IPS-18c (cell line): Measurements from ENCODE around the gene SLC25A17.
"Not testable (repeated sequence)": the region's sequence is repeated elsewhere in the genome, so short reads cannot be mapped to it uniquely, and the experiment has no call there.

ENCODE experiments used
- H3K4me3 ChIP-seq: 2 replicates; pipeline ENCODE4 v1.7.0; 2013; ENCODE audit warnings: low read depth, mild to moderate bottlenecking, low read length, moderate library complexity; ENCODE audit not compliant: insufficient read depth
- H3K9me3 ChIP-seq: one replicate; pipeline ENCODE4 v1.6.1; 2013; ENCODE audit warnings: mild to moderate bottlenecking, low read length, moderate library complexity; ENCODE audit not compliant: control insufficient read depth, insufficient read depth

Gene SLC25A17

DNA sequence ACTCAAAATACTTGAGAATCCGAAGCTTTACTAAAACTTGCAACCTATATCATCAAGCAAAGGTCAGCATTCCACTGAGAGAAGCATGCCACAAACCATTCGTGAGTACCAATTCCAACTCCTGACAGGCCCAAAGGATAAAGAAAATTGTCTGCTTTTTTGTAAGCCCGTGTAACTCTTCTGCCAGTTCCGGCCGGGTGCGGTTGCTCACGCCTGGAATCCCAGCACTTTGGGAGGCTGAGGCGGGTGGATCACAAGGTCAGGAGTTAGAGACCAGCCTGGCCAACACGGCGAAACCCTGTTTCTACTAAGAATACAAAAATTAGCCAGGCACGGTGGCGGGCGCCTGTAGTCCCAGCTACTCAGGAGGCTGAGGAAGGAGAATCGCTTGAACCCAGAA is 37.4 kb downstream of the SLC25A17 start:
- H3K4me3 ChIP-seq, H3K9me3 ChIP-seq: not testable (repeated sequence)

DNA sequence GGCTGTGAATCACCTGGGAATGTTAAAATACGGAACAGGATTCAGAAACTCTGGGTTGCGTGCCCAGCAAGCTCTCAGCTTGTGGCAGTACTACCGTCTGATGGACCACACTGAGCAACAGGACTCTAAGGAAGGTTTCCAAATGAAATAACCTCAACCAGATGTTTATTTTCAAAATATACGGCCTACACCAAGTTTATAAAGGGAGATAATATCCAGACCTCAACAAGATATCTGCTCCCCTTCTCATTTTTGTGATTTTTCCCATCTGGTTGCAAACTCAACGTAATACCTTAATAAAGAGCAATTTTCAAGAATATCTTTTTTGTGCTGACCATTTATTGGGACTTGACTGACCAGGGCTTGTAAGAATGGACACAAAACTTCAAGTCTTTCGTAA is 49.4 kb downstream of the SLC25A17 start:
- H3K9me3 ChIP-seq, result no peaks in the 10 kb centered on the region

DNA sequence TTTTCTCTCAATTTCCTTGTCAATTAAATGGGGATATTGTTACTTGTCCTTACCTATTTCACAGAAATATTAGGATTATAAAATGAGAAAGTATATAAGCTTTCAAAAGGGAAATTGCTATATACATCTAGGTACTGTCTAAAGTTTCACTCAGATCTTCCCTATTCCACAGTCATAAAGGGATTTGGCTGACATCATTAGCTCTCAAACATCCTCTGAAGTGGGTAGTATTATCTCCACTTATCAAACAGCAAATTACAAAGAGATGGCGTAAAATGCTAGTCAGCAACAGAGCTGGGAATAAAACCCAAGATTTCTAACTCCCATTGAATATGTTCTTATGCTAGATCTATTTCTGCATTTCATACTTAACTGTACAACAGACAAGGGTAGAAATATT is 50.9 kb downstream of the SLC25A17 start:
- no peak overlapping the region for H3K4me3 ChIP-seq
- H3K9me3 ChIP-seq, result no peaks in the 10 kb centered on the region

More for the DNA sequence above, 49.4 kb downstream of the SLC25A17 start:
- H3K4me3 ChIP-seq, result no peak overlapping the region

DNA sequence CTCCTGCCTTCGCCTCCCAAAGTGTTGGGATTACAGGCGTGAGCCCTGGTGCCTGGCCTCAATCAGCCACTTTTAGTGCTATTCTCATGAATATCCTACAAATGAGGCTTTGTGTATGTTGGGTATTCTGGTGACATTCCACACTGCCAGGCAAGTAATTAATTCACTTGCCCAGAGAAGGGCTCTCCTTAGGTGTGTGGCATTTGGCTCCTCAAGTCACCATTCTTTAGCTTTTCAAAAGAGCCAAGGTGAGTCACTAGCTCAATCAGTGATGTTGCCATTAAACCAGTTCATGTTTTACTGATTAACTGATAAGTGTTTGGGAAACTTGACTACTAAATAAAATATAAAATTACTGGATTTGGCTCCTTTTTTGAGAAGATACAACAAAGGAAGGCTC is 52.2 kb downstream of the SLC25A17 start:
- H3K9me3 ChIP-seq, result no peaks in the 10 kb centered on the region
- H3K4me3 ChIP-seq, result no peak overlapping the region

DNA sequence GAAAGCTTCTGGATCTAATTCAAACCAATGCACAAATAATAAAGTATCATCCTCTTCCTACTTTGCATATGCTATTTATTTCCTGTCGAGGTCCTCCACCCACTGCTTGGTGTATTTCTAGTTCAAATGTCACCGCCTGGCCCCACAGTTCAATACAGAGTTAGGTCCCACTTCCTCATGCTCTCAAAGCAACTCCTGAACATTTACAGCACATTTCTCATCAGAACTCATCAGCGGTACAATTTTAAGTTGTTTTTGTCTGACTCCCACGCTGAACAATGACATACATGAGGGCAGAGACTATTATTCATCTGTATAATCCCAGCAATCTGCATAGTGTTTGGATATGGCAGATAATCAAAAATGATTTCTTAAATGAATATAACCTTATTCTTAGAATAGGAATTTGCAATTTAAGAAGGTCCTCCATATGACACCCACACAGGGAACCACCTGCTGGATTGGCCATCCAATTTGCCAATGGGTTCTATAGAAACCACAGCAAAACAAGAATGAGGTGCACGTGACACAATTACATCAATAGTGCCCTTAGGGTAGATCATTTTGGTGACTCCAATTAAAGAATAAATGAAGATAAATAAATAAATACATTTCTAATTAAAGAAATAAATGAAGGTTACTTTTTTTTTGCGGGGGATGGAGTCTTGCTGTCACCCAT is 54.2 kb downstream of the SLC25A17 start:
- Histone ChIP-seq H3K4me3 (no peak overlapping the region), H3K9me3 (no peaks in the 10 kb centered on the region)

DNA sequence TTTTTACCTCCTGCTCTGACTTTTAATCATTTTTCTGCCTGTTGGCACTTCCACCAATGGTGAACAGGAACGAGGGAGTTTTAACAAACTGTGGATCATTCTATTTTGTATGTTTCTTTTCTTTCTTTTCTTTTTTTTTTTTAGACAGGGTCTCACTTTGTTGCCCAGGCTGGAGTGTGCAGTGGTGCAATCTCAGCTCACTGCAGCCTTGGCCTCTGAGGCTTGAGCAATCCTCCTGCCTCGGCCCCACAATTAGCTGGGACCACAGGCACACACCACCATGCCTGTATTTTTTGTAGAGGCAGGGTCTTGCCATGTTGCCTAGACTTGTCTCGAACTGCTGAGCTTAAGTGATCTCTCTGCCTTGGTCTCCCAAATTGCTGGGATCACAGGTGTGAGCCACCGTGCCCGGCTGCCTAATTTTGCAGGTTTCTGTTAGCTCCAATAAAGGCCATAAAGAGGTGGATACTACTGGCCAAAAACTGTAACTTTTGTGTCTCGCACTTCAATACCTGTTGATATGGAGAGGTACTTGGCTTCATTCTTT is 59.8 kb downstream of the SLC25A17 start:
- Histone ChIP-seq H3K4me3 (no peak overlapping the region), H3K9me3 (no peaks in the 10 kb centered on the region)

DNA sequence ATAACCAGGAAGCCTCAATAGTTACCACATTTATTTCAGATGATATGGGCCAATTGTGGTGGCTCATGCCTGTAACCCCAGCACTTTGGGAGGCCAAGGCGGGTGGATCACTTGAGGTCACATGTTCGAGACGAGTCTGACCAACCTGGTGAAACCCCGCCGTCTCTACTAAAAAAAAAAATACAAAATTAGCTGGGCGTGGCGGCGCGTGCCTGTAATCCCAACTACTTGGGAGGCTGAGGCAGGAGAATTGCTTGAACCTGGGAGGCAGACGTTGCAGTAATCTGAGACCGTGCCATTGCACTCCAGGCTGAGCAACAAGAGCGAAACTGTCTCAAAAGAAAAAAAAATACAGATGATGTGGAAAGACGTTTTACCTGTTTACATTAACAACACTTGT is 60.3 kb downstream of the SLC25A17 start:
- not testable (repeated sequence) for H3K9me3 ChIP-seq, H3K4me3 ChIP-seq

DNA sequence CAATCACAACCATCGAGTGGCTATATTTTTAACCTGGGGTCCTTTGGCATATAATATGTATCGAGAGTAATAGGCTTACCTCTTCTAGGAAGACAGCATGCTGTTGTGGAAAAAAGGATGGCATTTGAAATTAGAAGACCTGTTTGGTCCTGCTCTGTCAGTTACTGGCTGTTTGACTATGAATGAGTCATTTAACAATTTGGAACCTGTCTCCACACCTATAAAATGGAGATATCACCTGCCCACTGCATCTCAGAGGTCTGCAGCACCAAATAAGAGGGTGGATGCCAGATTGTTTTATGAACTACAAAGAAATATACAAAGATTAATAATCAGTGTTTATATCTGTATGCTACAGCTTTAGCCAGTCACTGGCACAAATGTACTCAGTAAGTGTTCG is 60.8 kb downstream of the SLC25A17 start:
- H3K4me3 ChIP-seq, result no peak overlapping the region
- no peaks in the 10 kb centered on the region for H3K9me3 ChIP-seq

DNA sequence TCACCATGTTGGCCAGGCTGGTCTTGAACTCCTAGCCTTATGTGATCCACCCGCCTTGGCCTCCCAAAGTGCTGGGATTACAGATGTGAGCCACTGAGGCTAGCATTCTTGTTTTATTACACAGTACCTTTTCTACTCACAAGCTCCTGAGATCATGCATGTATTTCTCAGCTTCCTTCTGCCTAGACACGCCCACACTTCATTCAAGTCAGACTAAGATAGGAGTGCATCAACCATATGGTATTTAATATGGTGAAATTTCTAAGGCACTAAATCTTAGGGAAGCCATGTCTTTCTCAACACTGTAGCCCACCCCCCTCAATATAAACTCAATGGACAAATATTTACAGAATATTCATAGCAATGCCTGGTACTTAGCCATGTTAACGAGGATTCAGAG is 62.1 kb downstream of the SLC25A17 start:
- H3K9me3 ChIP-seq, result no peaks in the 10 kb centered on the region
- H3K4me3 ChIP-seq, result no peak overlapping the region

DNA sequence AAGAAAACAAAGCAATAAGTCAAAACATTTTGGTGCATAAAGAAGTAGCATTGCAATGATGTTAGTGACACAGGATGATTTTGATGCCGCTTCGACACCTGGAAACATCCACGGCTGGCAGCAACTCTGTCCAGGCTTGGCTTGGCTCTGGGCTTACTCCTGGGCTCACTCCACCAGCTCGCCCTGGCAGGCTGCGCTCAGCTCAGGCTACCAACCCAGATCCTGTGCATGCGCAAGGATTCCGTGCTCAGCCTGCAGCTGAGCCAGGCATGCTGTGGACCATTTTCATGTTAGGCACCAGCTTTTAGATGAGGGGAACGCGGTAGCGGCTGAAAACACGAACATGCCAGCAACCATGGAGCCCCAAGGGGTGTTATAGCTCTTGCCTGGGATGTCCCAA is 66.0 kb downstream of the SLC25A17 start:
- peaks cover 4% of the 10 kb centered on the region for H3K9me3 ChIP-seq
- H3K4me3 ChIP-seq, result no peak overlapping the region

DNA sequence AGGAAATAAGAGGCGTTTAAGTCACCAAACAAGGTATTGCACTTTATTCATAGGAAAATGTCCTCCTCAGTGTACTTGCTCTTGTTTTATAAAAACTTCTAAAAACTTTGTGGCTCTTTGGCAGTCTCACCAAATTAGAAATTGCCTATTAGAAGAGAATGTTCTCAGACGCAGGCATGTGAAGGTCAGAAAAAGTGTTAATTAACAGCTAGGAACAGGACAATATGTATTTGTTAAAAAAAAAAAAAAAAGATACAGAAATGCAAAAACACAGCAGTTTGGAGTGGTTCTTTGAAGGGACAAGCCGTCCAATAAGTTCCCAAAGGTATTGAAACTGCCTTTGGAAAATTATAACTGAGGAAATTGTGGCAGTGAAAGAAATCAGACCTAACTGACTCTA is 67.9 kb downstream of the SLC25A17 start:
- H3K4me3 ChIP-seq, result no peak overlapping the region
- peaks cover 8% of the 10 kb centered on the region for H3K9me3 ChIP-seq

DNA sequence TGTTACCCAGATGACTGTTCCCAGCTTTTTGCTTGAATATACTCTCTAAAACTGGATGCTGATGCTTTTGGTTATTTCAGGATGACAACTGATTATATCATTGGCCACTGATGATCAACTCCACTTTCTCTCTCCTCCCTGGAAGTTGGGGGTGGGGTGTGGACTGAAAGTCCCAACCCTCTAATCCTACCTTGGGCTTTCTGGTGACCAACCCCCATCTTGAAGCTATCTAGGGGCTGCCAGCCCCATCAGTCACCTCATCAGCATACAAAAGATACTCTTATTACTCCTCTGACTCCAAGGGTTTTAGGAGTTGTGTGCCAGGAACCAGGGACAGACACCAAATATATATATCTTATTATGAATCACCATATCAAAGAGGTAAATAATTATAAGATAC is 69.3 kb downstream of the SLC25A17 start:
- H3K9me3 ChIP-seq, result peaks cover 8% of the 10 kb centered on the region
- H3K4me3 ChIP-seq, result no peak overlapping the region

DNA sequence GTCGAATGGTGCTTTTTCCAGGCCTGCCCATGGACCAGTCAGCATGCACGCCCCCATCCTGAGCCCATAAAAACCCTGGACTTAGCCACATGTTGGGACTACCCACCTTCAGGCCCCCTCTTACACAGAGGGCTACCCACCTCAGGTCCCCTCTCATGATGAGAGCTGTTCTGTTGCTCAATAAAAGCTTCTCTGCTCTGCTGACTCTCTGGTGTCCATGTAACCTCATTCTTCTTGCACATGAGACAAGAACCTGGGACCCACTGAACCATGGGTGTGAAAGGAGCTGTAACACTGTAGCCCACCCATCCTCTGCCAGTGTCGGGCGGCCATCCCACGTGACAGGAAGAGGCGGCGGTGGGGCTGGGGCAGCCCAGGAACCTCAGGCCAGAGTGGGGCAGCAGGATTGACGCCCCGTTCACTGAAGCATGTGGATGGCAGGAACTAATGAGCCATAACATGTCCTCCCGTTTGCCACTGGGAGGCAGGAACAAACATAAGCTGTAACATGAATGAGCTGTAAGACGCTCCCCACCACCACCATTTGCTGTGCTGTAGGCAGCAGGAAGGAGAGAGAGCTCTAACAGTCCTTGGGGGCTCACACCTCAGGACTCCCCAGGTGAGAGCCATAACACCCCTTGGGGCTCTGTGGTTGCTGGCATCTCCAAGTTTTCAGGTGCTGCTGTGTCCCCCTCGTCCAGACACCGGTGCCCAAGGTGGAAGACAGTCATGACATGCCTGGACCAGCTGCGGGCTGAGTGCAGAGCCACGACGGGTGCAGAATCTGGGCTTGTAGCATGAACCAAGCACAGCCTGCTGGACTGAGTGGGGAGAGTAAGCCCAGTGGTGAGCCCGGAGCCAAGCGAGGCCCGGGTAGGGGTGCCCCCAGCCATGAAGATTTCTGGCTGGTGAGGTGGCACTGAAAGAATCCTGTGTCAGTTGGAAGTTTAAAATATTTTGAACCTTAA is 70.5 kb downstream of the SLC25A17 start:
- Histone ChIP-seq H3K9me3 (peaks cover 8% of the 10 kb centered on the region), H3K4me3 (no peak overlapping the region; the same call in 1 of the 2 replicates)

DNA sequence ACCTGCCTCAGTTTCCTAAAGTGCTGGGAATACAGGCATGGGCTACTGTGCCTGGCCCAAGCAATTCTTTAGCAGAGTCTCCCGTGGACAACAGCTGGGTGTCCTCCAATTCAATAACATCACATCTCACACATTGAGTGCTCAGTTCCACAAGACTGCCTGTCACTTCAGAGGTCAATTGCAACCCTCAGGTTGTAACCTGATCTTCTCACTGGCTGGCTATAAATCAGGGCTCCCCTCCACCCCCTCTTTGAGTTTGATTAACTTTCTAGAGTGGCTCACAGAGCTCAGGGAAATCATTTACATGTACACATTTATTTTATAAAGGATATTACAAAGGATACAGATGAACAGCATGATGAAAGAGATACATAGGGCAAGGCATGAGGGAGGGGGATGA is 71.8 kb downstream of the SLC25A17 start:
- H3K4me3 ChIP-seq, result no peak overlapping the region
- H3K9me3 ChIP-seq, result peaks cover 8% of the 10 kb centered on the region

DNA sequence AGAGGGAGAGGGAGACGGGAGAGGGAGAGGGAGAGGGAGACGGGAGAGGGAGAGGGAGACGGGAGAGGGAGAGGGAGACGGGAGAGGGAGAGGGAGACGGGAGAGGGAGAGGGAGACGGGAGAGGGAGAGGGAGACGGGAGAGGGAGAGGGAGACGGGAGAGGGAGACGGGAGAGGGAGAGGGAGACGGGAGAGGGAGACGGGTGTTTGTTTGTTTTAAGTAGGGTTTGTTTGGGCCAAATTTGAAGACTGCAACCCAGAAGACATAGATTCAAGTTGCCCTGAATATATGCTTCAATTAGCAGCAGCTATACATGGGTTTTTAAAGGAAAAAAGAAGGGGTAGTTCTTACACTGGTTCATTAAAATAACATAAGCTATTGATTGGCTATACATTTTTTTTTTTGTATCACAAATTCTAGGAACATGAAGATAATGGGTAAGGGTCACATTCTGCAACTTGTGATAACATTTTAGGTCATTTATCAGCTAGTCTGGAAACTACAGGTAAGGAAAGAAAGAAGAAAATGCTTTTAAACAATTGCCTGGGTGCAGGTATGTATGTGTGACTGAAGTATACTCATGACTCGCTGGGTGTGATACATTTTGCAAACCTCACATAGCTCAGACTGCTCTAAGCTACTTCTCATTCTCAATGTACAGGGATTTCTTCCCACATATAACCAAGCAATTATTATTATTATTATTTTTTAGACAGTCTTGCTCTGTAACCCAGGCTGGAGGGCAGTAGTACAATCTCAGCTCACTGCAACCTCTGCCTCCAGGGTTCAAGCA is 72.5 kb downstream of the SLC25A17 start:
- H3K9me3 ChIP-seq, result peaks cover 8% of the 10 kb centered on the region
- no peak overlapping the region for H3K4me3 ChIP-seq

DNA sequence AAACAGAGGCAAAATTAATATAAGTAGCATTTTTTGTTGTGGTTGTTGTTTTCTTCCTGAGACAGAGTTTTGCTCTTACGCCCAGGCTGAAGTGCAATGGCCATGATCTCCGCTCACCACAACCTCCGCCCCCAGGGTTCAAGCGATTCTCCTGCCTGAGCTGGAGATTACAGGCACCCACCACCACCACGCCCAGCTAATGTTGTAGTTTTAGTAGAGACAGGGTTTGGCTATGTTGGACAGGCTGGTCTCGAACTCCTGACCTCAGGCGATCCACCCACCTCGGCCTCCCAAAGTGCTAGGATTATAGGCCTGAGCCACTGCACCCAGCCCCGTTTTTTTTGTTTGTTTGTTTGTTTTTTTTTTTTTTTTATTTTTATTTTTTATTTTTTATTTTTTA is 75.4 kb downstream of the SLC25A17 start:
- Histone ChIP-seq H3K9me3 (peaks cover 8% of the 10 kb centered on the region), H3K4me3 (no peak overlapping the region)

DNA sequence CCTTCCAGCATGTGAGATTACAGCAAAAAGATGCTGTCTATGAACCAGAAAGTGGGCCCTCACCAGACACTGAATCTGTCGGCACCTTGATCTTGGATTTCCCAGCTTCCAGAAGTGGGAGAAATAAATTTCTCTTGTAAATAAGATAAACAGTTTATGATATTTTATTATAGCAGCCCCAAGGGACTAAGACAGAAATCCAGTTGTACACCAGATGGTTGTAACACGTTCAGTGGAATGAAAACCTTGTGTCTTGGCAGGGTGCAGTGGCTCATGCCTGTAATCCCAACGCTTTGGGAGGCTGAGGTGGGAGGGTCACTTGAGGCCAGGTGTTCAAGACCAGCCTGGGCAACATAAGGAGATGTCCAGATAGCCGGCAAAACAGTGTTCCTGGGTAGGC is 78.0 kb downstream of the SLC25A17 start:
- no peak overlapping the region for H3K4me3 ChIP-seq
- no peaks in the 10 kb centered on the region for H3K9me3 ChIP-seq
